HG03442 (cell line): ENCODE results near the gene USH1G.
"Not testable (repeated sequence)": the region's sequence is repeated elsewhere in the genome, so short reads cannot be mapped to it uniquely, and the experiment has no call there.

Source experiments
- ATAC-seq: cut with Tn5 transposase; IDR thresholded peaks from one replicate; pipeline ENCODE4 v1.9.1; 2021; ENCODE audit warnings: mild to moderate bottlenecking, moderate library complexity; ENCODE audit not compliant: unreplicated experiment

The USH1G gene

GRCh38 chr17:74935585-74936469, 12.8 kb upstream of the USH1G start, which contains the start of gene OTOP3:
Gene OTOP3, plus strand, starts transcription at chr17:74935898. Its CDS starts 24 bp downstream, at chr17:74935922.
- ATAC-seq = no peak

GRCh38 chr17:74935048-74935447, 12.0 kb upstream of the USH1G start:
- ATAC-seq = no peak

GRCh38 chr17:74930535-74931036, 7.5 kb upstream of the USH1G start:
- no peak for ATAC-seq

GRCh38 chr17:74928786-74929185, 5.7 kb upstream of the USH1G start:
- ATAC-seq = no peak

GRCh38 chr17:74925242-74925641, 2.2 kb upstream of the USH1G start:
- no peak for ATAC-seq

- no peak for ATAC-seq
These were observed 1.3 kb upstream of the USH1G start, which contains the start of gene OTOP2 for GRCh38 chr17:74924250-74924948. Gene OTOP2, plus strand, starts transcription at chr17:74924273. Its CDS starts 360 bp downstream, at chr17:74924633.

- ATAC-seq = no peak
These were observed 639 bp upstream of the USH1G start for GRCh38 chr17:74923538-74924249.

GRCh38 chr17:74922172-74922571, 883 bp downstream of the USH1G start:
- ATAC-seq = no peak

- ATAC-seq = no peak
These were observed 1.3 kb downstream of the USH1G start for GRCh38 chr17:74921769-74922168.

GRCh38 chr17:74921026-74921681, 1.9 kb downstream of the USH1G start:
- no peak for ATAC-seq

- no peak for ATAC-seq
These were observed 2.4 kb downstream of the USH1G start for GRCh38 chr17:74920642-74921025.

- ATAC-seq = no peak
These were observed 2.8 kb downstream of the USH1G start for GRCh38 chr17:74920306-74920620.

- ATAC-seq = no peak
These were observed 3.4 kb downstream of the USH1G start for GRCh38 chr17:74919440-74920305.

GRCh38 chr17:74918906-74919305, 4.1 kb downstream of the USH1G start:
- ATAC-seq = no peak

GRCh38 chr17:74917430-74917829, 5.6 kb downstream of the USH1G start:
- ATAC-seq = no peak

- ATAC-seq = no peak
These were observed 6.2 kb downstream of the USH1G start for GRCh38 chr17:74916851-74917199.

GRCh38 chr17:74916136-74916850, 6.8 kb downstream of the USH1G start:
- no peak for ATAC-seq

GRCh38 chr17:74911423-74911822, 11.6 kb downstream of the USH1G start:
- ATAC-seq = not testable (repeated sequence)

- not testable (repeated sequence) for ATAC-seq
These were observed 14.0 kb downstream of the USH1G start for GRCh38 chr17:74909097-74909496.
